Hepatic stellate cell (primary cell): ENCODE data around the gene TNFRSF1B.
"Not testable (repeated sequence)": the region's sequence is repeated elsewhere in the genome, so short reads cannot be mapped to it uniquely, and the experiment has no call there.

Experiments used
- DNase-seq: peaks from one replicate; pipeline ENCODE4 v3.0.0; 2011; ENCODE audit warnings: low spot score

TNFRSF1B gene

DNA sequence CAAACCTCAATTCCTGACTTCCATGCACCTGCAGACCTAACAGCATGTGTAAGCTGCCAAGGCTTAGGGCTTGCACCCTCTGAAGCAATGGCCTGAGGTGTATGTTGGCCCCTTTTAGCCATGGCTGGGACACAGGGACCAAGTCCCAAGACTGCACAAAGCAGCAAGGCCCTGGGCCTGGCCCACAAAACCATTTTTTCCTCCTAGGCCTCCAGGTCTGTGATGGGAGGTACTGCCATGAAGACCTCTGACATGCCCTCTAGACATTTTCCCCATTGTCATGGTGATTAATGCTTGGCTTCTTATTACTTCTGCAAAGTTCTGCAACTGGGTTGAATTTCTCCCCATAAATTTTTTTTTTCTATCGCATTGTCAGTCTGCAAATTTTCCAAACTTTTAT is 55.9 kb downstream of the TNFRSF1B start:
- DNase-seq: not testable (repeated sequence)

GRCh38 chr1:12224092-12224491 is 57.3 kb downstream of the TNFRSF1B start:
- not testable (repeated sequence) for DNase-seq

GRCh38 chr1:12228979-12229378 is 62.2 kb downstream of the TNFRSF1B start:
- no peak for DNase-seq

DNA sequence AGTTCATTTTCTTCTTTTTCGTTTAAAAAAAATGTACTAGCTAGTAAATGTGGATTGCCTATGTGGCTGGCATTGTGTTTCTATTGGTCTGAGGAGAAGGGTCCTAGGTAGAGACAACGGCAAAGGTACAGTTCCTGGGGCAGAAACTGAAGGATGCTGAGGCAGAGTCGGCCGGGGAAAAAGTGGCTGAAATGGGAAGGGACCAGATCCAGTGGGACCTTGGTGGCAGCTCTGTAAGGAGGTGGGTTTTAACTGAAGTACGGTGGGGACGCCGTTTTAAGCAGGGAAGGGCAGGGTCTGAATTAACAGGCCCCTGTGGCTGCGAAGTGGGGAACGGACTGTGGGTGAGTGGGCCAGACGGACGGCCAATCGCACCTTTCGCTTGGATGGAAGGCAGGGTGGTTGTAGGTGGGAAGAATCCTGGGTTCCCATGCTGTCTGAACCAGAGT is 62.6 kb downstream of the TNFRSF1B start:
- DNase-seq: no peak

DNA sequence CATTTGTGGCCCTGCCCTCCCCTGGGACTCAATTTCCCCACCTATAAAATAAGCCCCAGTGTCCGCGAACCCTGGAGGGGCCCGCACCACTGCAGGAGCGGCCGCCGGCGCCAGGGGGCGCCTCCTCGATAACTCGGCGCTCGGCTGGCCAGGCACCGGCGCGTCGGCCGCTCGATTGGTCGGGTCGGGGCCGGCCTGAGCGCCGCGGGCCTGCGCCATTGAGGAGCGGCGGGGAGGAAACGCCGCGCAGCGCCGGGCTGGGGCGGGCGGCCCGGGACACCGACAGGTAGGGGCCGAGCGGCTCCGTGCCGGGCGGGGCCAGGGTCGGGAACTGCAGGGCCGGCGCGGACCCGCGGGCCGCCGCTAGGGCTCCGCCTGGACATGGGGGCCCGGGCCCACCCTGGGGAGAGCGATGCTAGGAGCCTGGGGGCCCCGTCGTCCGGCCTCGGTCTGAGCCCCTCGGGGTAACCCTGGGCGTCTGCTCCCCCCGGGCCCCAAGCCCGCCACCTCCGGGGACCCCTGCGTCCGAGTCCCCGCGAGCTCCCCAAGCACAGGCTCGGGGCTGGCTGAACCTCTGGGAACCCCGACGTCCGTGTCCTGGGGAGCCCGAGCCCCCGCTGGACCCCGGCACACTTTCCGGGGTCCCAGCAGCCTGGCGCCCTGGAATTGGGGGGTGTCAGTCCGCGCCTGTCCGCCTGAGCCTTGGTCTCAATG is 63.2 kb downstream of the TNFRSF1B start, which contains the start of gene VPS13D:
Gene VPS13D (plus strand): TSS at position 196 of the 714 bp plus-strand sequence. CDS start 4,237 bp downstream, outside the sequence.
- peak; percentile 84 for DNase-seq

- peak; percentile 41 for DNase-seq
These were observed 63.9 kb downstream of the TNFRSF1B start for GRCh38 chr1:12230549-12231275.

GRCh38 chr1:12231276-12231595 is 64.4 kb downstream of the TNFRSF1B start:
- DNase-seq: peak; percentile 35

DNA sequence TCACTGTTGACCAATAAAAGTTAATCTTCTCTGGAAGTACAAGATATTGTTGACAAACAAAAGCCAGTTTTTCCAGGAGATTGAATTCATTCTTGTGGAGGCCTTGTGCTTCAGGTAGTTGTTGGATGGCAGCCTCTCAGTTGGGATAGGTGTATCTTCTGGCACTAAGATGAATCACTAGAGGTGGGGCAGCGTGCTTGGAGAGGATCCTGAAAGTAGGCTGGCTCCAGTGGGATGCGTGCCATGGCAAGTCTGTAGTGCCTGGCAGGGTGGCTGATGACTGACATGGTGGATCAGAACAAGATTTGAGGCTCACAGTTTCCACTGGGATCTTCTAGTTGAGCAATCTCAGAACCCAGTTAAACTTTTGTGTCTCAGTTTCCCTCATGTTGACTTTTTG is 65.4 kb downstream of the TNFRSF1B start:
- DNase-seq: no peak

DNA sequence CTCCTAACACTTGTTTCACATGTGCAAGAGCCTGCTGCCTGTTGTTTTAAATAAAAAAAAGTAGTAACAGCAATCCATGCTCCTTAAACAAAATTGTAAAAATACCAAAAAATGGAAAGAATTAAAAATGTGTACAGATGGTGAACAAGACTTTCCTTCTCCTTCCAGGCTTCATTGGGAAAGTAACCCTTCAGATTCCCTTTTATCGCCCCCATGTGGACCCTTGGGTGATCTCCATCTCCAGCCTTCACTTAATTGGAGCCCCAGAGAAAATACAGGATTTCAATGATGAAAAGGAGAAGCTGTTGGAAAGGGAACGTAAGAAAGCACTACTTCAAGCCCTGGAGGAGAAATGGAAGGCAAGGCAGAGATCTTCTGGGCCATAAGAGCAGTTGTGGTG is 77.3 kb downstream of the TNFRSF1B start:
- peak; percentile 36 for DNase-seq

DNA sequence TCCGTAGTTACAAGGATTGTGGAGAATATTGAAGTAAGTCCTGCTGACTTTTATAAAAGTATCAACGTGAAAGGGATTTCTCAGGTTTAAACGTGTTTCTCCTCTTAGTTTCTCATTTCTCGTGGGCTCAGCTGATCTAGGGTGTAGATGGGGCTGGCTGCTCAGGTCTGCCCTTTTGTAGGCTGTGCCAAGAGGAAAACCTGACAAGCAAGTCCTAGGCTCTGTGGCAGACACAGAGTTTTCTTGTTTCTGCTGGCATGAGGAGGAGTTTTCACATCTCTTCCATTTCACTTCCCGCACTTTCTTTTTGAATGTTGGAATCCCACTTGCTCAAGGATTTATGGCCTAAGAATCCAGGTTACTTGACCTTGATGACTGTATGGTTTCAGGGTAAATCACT is 77.8 kb downstream of the TNFRSF1B start:
- no peak for DNase-seq

DNA sequence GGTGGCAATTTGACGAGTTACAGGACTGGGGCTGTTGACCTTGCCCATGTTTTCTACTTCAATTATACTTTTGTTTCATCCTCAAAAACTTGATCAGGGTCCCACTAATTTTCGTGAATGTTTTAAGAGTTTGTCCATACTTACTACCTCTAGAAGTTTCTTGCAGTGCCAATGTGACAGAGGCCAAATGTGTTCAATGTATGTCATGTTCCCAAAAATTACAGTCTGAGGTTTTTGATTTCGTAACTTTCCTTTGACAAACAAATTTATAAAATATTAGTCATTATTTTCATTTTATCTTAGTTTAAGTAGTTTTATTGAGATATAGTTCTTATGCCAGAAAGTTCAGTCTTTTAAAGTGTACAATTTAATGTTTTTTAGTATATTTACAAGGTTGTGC is 78.3 kb downstream of the TNFRSF1B start:
- DNase-seq: no peak

DNA sequence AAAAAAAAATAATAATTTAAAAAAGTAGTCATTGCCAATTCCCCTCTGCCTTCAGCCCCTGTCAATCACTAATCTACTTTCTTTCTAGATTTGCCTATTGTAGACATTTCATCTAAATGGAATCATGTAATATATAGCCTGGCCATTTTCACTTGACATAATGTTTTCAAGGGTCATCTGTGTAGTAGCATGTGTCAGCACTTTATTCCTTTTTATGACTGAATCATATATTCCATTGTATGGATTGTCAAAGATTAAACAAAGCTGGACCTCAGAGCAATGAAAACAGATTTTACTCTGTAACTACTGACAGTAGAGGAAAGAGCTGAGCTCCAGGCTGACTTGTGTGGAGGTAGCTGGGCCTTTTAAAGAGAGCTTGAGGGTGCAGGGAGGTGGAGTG is 78.9 kb downstream of the TNFRSF1B start:
- DNase-seq: no peak

GRCh38 chr1:12246584-12246983 is 79.8 kb downstream of the TNFRSF1B start:
- DNase-seq: no peak

- peak; percentile 15 for DNase-seq
These were observed 82.4 kb downstream of the TNFRSF1B start for GRCh38 chr1:12249181-12249580.

GRCh38 chr1:12249748-12250147 is 83.0 kb downstream of the TNFRSF1B start:
- no peak for DNase-seq

- no peak for DNase-seq
These were observed 84.7 kb downstream of the TNFRSF1B start for GRCh38 chr1:12251442-12251841.

DNA sequence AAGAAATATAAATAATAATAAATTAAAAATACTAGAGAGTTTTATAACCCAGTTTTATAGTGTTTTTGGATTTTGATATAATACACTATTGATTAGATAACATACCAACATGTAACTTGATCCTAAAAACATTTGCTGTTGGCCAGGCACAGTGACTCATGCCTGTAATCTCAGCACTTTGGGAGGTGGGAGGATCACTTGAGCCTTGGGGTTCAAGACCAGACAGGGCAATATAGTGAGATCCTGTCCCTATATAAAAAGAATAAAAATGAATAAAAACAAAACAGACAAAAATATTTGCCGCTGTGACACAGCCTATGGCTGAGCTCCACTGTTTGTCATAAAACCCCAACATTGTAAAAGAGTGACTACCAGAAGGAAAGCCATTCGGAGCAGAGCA is 89.1 kb downstream of the TNFRSF1B start:
- no peak for DNase-seq

DNA sequence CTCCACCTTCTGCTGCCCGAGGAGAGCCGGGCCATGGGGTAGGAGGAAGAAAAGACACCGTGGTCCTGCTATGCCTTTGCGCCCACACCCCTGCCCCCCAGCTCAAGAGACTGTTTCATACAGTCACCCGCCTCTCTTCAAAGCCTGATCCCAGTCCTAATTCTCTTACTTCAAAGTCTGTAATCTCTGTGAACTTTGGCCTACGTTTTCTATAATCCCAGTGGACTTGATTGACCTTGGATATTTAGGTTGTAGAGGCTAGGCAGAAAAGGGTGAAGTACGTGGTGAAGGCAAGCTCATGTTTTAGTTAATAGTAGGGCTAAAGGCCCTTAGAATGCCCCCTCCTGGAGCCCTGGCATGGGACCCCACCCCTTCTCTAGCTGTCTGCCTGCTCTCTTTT is 91.5 kb downstream of the TNFRSF1B start:
- DNase-seq: no peak
